Posterior vena cava (tissue), 2 donors: Measurements from ENCODE around the gene ELMOD3. TPM values are rescaled to one million over a fixed set of nuclear protein-coding genes. Genes with fewer than 3 reads are reported as not detected.
"Not testable (repeated sequence)": the region's sequence is repeated elsewhere in the genome, so short reads cannot be mapped to it uniquely, and the experiment has no call there.

Experiments
- DNase-seq: peaks from one replicate; pipeline ENCODE4 v3.0.0-alpha.2; 2020; ENCODE audit warnings: low spot score
- intact Hi-C, 2 donors: fragments of 100-400 bp; cut with DNase I; formaldehyde crosslinking; loops; one replicate each; pipeline versions ENCODE4 v1.14.1 to v1.14.2; 2022 to 2023
- long read RNA-seq, 2 donors: library from polyadenylated mRNA; unstranded; transcript quantifications; one replicate each; pipeline ENCODE4 v2.0.0, GENCODE V29; 2020 to 2021
- total RNA-seq, 2 donors: library from RNA; stranded (reverse); fragmentation: NEBNext Ultra II Directional; extraction: Animal tissue kit (Norgen Biotek cat#: 25700); gene quantifications; one replicate each; pipeline ENCODE4 v1.2.1, GENCODE V29; 2021
- donor health status: DM: yes; HTN: yes; CAD: no.
- donor health status: DM: yes; HTN: yes; CAD: no.

ELMOD3 gene
- 10 to 100 TPM; 11.2 to 13.1 TPM for total RNA-seq
- long read RNA-seq, donor 1, partial matches to known transcripts = 2 of 9 reads
- long read RNA-seq, donor 1, other reads (novel, unspliced or antisense) = 6 of 9 reads
- long read RNA-seq, donor 2, partial matches to known transcripts = 7 of 29 reads
- long read RNA-seq, donor 2, other reads (novel, unspliced or antisense) = 17 of 29 reads

GRCh38 chr2:85354286-85355072, at the start of gene ELMOD3, which contains the start of gene RETSAT:
ELMOD3 (plus strand) TSS chr2:85354769; CDS start chr2:85357199, 2,430 bp downstream.
RETSAT (minus strand) TSS chr2:85354528; CDS start chr2:85354507, 21 bp downstream.
- peak; percentile 98 for DNase-seq
- intact Hi-C loops = no loop called here

GRCh38 chr2:85307527-85307897, 47.1 kb upstream of the ELMOD3 start:
- DNase-seq = no peak
- intact Hi-C loops = no loop called here

- intact Hi-C loops = no loop called here
- DNase-seq = no peak
These were observed 46.4 kb upstream of the ELMOD3 start for GRCh38 chr2:85308201-85308600.

GRCh38 chr2:85308896-85309555, 45.5 kb upstream of the ELMOD3 start:
- DNase-seq = peak; percentile 89
- intact Hi-C loops = no loop called here

GRCh38 chr2:85309699-85310321, 44.8 kb upstream of the ELMOD3 start:
- no peak for DNase-seq
- intact Hi-C loops = no loop called here

GRCh38 chr2:85310330-85310729, 44.2 kb upstream of the ELMOD3 start:
- intact Hi-C loops = no loop called here

GRCh38 chr2:85312404-85312803, 42.2 kb upstream of the ELMOD3 start:
- intact Hi-C loops = no loop called here
- DNase-seq = no peak

More at GRCh38 chr2:85310330-85310729, 44.2 kb upstream of the ELMOD3 start:
- DNase-seq = no peak

GRCh38 chr2:85314884-85315242, 39.7 kb upstream of the ELMOD3 start:
- no peak for DNase-seq
- intact Hi-C loops = no loop called here

- DNase-seq, intact Hi-C loops: not testable (repeated sequence)
These were observed 38.6 kb upstream of the ELMOD3 start for GRCh38 chr2:85315921-85316320.

- DNase-seq = no peak
- intact Hi-C loops = no loop called here
These were observed 36.1 kb upstream of the ELMOD3 start for GRCh38 chr2:85318222-85319074.

GRCh38 chr2:85319796-85320195, 34.8 kb upstream of the ELMOD3 start:
- intact Hi-C loops = no loop called here
- DNase-seq = no peak

- no peak for DNase-seq
- intact Hi-C loops = no loop called here
These were observed 31.1 kb upstream of the ELMOD3 start for GRCh38 chr2:85323351-85323987.

GRCh38 chr2:85323988-85324367, 30.6 kb upstream of the ELMOD3 start:
- intact Hi-C loops, DNase-seq: not testable (repeated sequence)

GRCh38 chr2:85324639-85325465, 29.7 kb upstream of the ELMOD3 start:
- intact Hi-C loops = no loop called here
- DNase-seq = no peak

GRCh38 chr2:85325466-85325811, 29.1 kb upstream of the ELMOD3 start:
- intact Hi-C loops = no loop called here

GRCh38 chr2:85326406-85327159, 28.0 kb upstream of the ELMOD3 start:
- intact Hi-C loops = no loop called here
- no peak for DNase-seq

More at GRCh38 chr2:85325466-85325811, 29.1 kb upstream of the ELMOD3 start:
- DNase-seq = no peak

GRCh38 chr2:85327160-85327821, 27.3 kb upstream of the ELMOD3 start:
- intact Hi-C loops = no loop called here
- DNase-seq = peak; percentile 91
